HG03039 (cell line): ENCODE results near the gene SMIM11.
"Not testable (repeated sequence)": the region's sequence is repeated elsewhere in the genome, so short reads cannot be mapped to it uniquely, and the experiment has no call there.

Source experiments
- ATAC-seq: cut with Tn5 transposase; IDR thresholded peaks from one replicate; pipeline ENCODE4 v1.9.1; 2021; ENCODE audit warnings: mild to moderate bottlenecking, moderate library complexity; ENCODE audit not compliant: unreplicated experiment

SMIM11 gene

GRCh38 chr21:34407294-34407693 is 32.0 kb downstream of the SMIM11 start:
- ATAC-seq = not testable (repeated sequence)

GRCh38 chr21:34417448-34418077 is 42.3 kb downstream of the SMIM11 start:
- not testable (repeated sequence) for ATAC-seq

- ATAC-seq = not testable (repeated sequence)
Observed at GRCh38 chr21:34423805-34424204, 48.5 kb downstream of the SMIM11 start, which contains the start of gene SMIM34. SMIM34 (minus strand) TSS chr21:34423951; CDS start chr21:34423839, 112 bp downstream.

GRCh38 chr21:34427339-34427738 is 52.0 kb downstream of the SMIM11 start:
- ATAC-seq = not testable (repeated sequence)

- not testable (repeated sequence) for ATAC-seq
Observed at GRCh38 chr21:34428441-34428840, 53.1 kb downstream of the SMIM11 start.

GRCh38 chr21:34429710-34430109 is 54.4 kb downstream of the SMIM11 start:
- not testable (repeated sequence) for ATAC-seq
